Naive thymus-derived CD8-positive, alpha-beta T cell (primary cell): ENCODE data around the gene GK. TPM values are rescaled to one million over a fixed set of nuclear protein-coding genes. Genes with fewer than 3 reads are reported as not detected.

ENCODE experiments used
- ATAC-seq, 2 donors: fragments of 150-1000 bp; cut with Tn5 transposase in 1 of 2; sonication (Bioruptor Pico), chemical (Tn5 transposase) in 1 of 2; 1 replicate in 1 of 2; 2 replicates in 1 of 2; pipeline ENCODE4 v1.10.0; 2021; ENCODE audit warnings: mild to moderate bottlenecking in 2 of 2, moderate library complexity in 2 of 2
- POLR2A ChIA-PET: fragments of 350-600 bp; sonication (Branson Sonifier 250); formaldehyde crosslinking; loops from one replicate; lab custom pipeline; 2021; ENCODE audit warnings: antibody characterized with exemption; lab: Charles Lee
- DNase-seq, 10 donors: peaks; one replicate each; pipeline versions ENCODE4 v3.0.0 to v3.0.0-alpha.2; 2020 to 2022
- H3K27ac Mint-ChIP-seq, 10 donors: one replicate each; pipeline ENCODE4 v1.8.0; 2020 to 2022; ENCODE audit warnings: mild to moderate bottlenecking in 10 of 10, mixed read lengths in 10 of 10, moderate library complexity in 4 of 10, inconsistent platforms in 1 of 10
- H3K27me3 Mint-ChIP-seq, 5 donors: one replicate each; pipeline ENCODE4 v1.8.0; 2021 to 2022; ENCODE audit warnings: mixed read lengths in 5 of 5
- H3K36me3 Mint-ChIP-seq, 3 donors: one replicate each; pipeline ENCODE4 v1.8.0; 2020 to 2022; ENCODE audit warnings: mixed read lengths in 3 of 3, mild to moderate bottlenecking in 2 of 3, inconsistent platforms in 1 of 3
- H3K4me1 Mint-ChIP-seq, 4 donors: one replicate each; pipeline ENCODE4 v1.8.0; 2021 to 2022; ENCODE audit warnings: mixed read lengths in 4 of 4
- H3K4me3 Mint-ChIP-seq, 10 donors: one replicate each; pipeline ENCODE4 v1.8.0; 2020 to 2022; ENCODE audit warnings: mild to moderate bottlenecking in 10 of 10, mixed read lengths in 10 of 10, moderate library complexity in 6 of 10, inconsistent platforms in 1 of 10
- H3K9me3 Mint-ChIP-seq, 9 donors: one replicate each; pipeline ENCODE4 v1.8.0; 2020 to 2022; ENCODE audit warnings: mixed read lengths in 9 of 9, mild to moderate bottlenecking in 3 of 9, inconsistent platforms in 1 of 9, moderate library complexity in 1 of 9
- polyA plus RNA-seq, 3 donors: library from polyadenylated mRNA; unstranded; fragments of 300-500 nt; fragmentation: Illumina TruSeq; gene quantifications; one replicate each; pipeline ENCODE4 v1.2.3, GENCODE V29; 2021
- total RNA-seq, 8 experiments: library from RNA in 2 of 8; stranded (reverse) in 2 of 8; gene quantifications; one replicate each; pipeline ENCODE4 v1.2.3 and lab custom pipeline; 2021 to 2026

The GK gene
- total and polyA plus RNA-seq, 5 experiments from 2014 or later, result 2.0 to 4.5 (median 3.4) TPM

- Mint-ChIP-seq H3K27ac (no peak overlapping the region), H3K4me3 (no peak overlapping the region), H3K36me3 (peaks cover 0 to 11% (median 4%) of the 10 kb centered on the region in 3 donors), H3K9me3 (no peaks in the 10 kb centered on the region), H3K27me3 (no peaks in the 10 kb centered on the region), H3K4me1 (no peaks in the 10 kb centered on the region)
- no peak for DNase-seq
- no peak for ATAC-seq
- POLR2A ChIA-PET, result no interaction called here
These were observed 27.4 kb downstream of the GK start for GRCh38 chrX:30680618-30681017.

GRCh38 chrX:30688641-30689040 lies 35.4 kb downstream of the GK start:
- POLR2A ChIA-PET, result no interaction called here
- no peak for ATAC-seq
- H3K27ac Mint-ChIP-seq, result no peak overlapping the region

GRCh38 chrX:30689116-30689515 lies 35.9 kb downstream of the GK start:
- POLR2A ChIA-PET, result no interaction called here

More at GRCh38 chrX:30688641-30689040, 35.4 kb downstream of the GK start:
- H3K27me3 Mint-ChIP-seq, result no peaks in the 10 kb centered on the region
- H3K4me1 Mint-ChIP-seq, result no peaks in the 10 kb centered on the region
- peaks cover 0 to 3% (median 0%) of the 10 kb centered on the region in 9 donors for H3K9me3 Mint-ChIP-seq
- no peak for DNase-seq
- H3K36me3 Mint-ChIP-seq, result peaks cover 0 to 12% (median 4%) of the 10 kb centered on the region in 3 donors
- H3K4me3 Mint-ChIP-seq, result no peak overlapping the region

GRCh38 chrX:30690330-30690729 lies 37.1 kb downstream of the GK start:
- Mint-ChIP-seq H3K9me3 (peaks cover 0 to 3% (median 0%) of the 10 kb centered on the region in 9 donors), H3K4me3 (no peak overlapping the region), H3K27ac (no peak overlapping the region), H3K27me3 (no peaks in the 10 kb centered on the region), H3K4me1 (no peaks in the 10 kb centered on the region), H3K36me3 (peaks cover 0 to 18% (median 7%) of the 10 kb centered on the region in 3 donors)
- no peak for DNase-seq
- ATAC-seq, result no peak
- POLR2A ChIA-PET, result no interaction called here

More at GRCh38 chrX:30689116-30689515, 35.9 kb downstream of the GK start:
- no peaks in the 10 kb centered on the region for H3K27me3 Mint-ChIP-seq
- H3K4me3 Mint-ChIP-seq, result no peak overlapping the region
- DNase-seq (no peak), ATAC-seq (no peak)
- peaks cover 0 to 12% (median 4%) of the 10 kb centered on the region in 3 donors for H3K36me3 Mint-ChIP-seq
- H3K27ac Mint-ChIP-seq, result peak overlapping the region in 1 of 10 donors; percentile 33
- H3K4me1 Mint-ChIP-seq, result no peaks in the 10 kb centered on the region
- H3K9me3 Mint-ChIP-seq, result peaks cover 0 to 3% (median 0%) of the 10 kb centered on the region in 9 donors

- POLR2A ChIA-PET, result no interaction called here
- ATAC-seq, result no peak
- DNase-seq, result no peak
- no peak overlapping the region for H3K27ac Mint-ChIP-seq
- H3K27me3 Mint-ChIP-seq, result no peaks in the 10 kb centered on the region
- H3K4me1 Mint-ChIP-seq, result no peaks in the 10 kb centered on the region
- H3K9me3 Mint-ChIP-seq, result no peaks in the 10 kb centered on the region
- peaks cover 0 to 32% (median 14%) of the 10 kb centered on the region in 3 donors for H3K36me3 Mint-ChIP-seq
- H3K4me3 Mint-ChIP-seq, result no peak overlapping the region
These were observed 40.9 kb downstream of the GK start for GRCh38 chrX:30693999-30694650.

- no peak overlapping the region for H3K4me3 Mint-ChIP-seq
- no peak for ATAC-seq
These were observed 49.5 kb downstream of the GK start for GRCh38 chrX:30702736-30703135.

GRCh38 chrX:30706216-30706775 lies 53.1 kb downstream of the GK start:
- Mint-ChIP-seq H3K4me3 (no peak overlapping the region), H3K27ac (peak overlapping the region in 1 of 10 donors; percentile 63), H3K36me3 (peaks cover 0 to 19% (median 0%) of the 10 kb centered on the region in 3 donors), H3K27me3 (no peaks in the 10 kb centered on the region), H3K9me3 (no peaks in the 10 kb centered on the region), H3K4me1 (no peaks in the 10 kb centered on the region)
- POLR2A ChIA-PET, result no interaction called here
- no peak for ATAC-seq
- DNase-seq, result no peak

More at GRCh38 chrX:30702736-30703135, 49.5 kb downstream of the GK start:
- Mint-ChIP-seq H3K36me3 (peaks cover 0 to 4% (median 3%) of the 10 kb centered on the region in 3 donors), H3K27ac (no peak overlapping the region), H3K9me3 (no peaks in the 10 kb centered on the region), H3K27me3 (no peaks in the 10 kb centered on the region), H3K4me1 (no peaks in the 10 kb centered on the region)
- POLR2A ChIA-PET, result no interaction called here
- DNase-seq, result no peak

GRCh38 chrX:30712214-30712613 lies 59.0 kb downstream of the GK start:
- no peak overlapping the region for H3K27ac Mint-ChIP-seq
- H3K4me1 Mint-ChIP-seq, result peaks cover 0 to 5% (median 3%) of the 10 kb centered on the region in 4 donors
- H3K27me3 Mint-ChIP-seq, result no peaks in the 10 kb centered on the region
- POLR2A ChIA-PET, result no interaction called here
- DNase-seq (no peak), ATAC-seq (no peak)
- H3K4me3 Mint-ChIP-seq, result no peak overlapping the region
- H3K9me3 Mint-ChIP-seq, result no peaks in the 10 kb centered on the region
- H3K36me3 Mint-ChIP-seq, result peaks cover 0 to 20% (median 1%) of the 10 kb centered on the region in 3 donors

GRCh38 chrX:30713061-30713525 lies 59.9 kb downstream of the GK start:
- H3K36me3 Mint-ChIP-seq, result peaks cover 0 to 20% (median 1%) of the 10 kb centered on the region in 3 donors
- POLR2A ChIA-PET, result no interaction called here
- no peaks in the 10 kb centered on the region for H3K9me3 Mint-ChIP-seq
- H3K27ac Mint-ChIP-seq, result peak overlapping the region in 1 of 10 donors; percentile 38
- peak in 5 of 10 donors; percentile 1 to 26 (median 9) for DNase-seq
- ATAC-seq, result no peak
- no peaks in the 10 kb centered on the region for H3K27me3 Mint-ChIP-seq
- H3K4me3 Mint-ChIP-seq, result no peak overlapping the region
- peaks cover 0 to 5% (median 3%) of the 10 kb centered on the region in 4 donors for H3K4me1 Mint-ChIP-seq

GRCh38 chrX:30714138-30714537 lies 60.9 kb downstream of the GK start:
- Mint-ChIP-seq H3K4me1 (peaks cover 0 to 5% (median 3%) of the 10 kb centered on the region in 4 donors), H3K9me3 (no peaks in the 10 kb centered on the region), H3K27me3 (no peaks in the 10 kb centered on the region), H3K36me3 (peaks cover 0 to 20% (median 1%) of the 10 kb centered on the region in 3 donors), H3K4me3 (no peak overlapping the region), H3K27ac (peak overlapping the region in 1 of 10 donors; percentile 61)
- DNase-seq, result no peak
- POLR2A ChIA-PET, result no interaction called here
- ATAC-seq, result no peak

GRCh38 chrX:30715976-30716375 lies 62.8 kb downstream of the GK start:
- DNase-seq (no peak), ATAC-seq (no peak)
- POLR2A ChIA-PET, result no interaction called here
- no peaks in the 10 kb centered on the region for H3K27me3 Mint-ChIP-seq
- H3K9me3 Mint-ChIP-seq, result no peaks in the 10 kb centered on the region
- H3K27ac Mint-ChIP-seq, result no peak overlapping the region
- H3K4me3 Mint-ChIP-seq, result no peak overlapping the region
- H3K36me3 Mint-ChIP-seq, result peaks cover 0 to 20% (median 1%) of the 10 kb centered on the region in 3 donors
- H3K4me1 Mint-ChIP-seq, result peaks cover 0 to 5% (median 3%) of the 10 kb centered on the region in 4 donors

- no peaks in the 10 kb centered on the region for H3K9me3 Mint-ChIP-seq
- peaks cover 0 to 6% (median under 1%) of the 10 kb centered on the region in 4 donors for H3K4me1 Mint-ChIP-seq
- no peaks in the 10 kb centered on the region for H3K27me3 Mint-ChIP-seq
- no peak overlapping the region for H3K27ac Mint-ChIP-seq
- H3K4me3 Mint-ChIP-seq, result no peak overlapping the region
- H3K36me3 Mint-ChIP-seq, result no peaks in the 10 kb centered on the region
- POLR2A ChIA-PET, result no interaction called here
- DNase-seq (no peak), ATAC-seq (no peak)
These were observed 80.8 kb downstream of the GK start for GRCh38 chrX:30733852-30734660.

- H3K9me3 Mint-ChIP-seq, result no peaks in the 10 kb centered on the region
- no peak for ATAC-seq
- POLR2A ChIA-PET, result no interaction called here
- no peaks in the 10 kb centered on the region for H3K36me3 Mint-ChIP-seq
- peaks cover 0 to 6% (median under 1%) of the 10 kb centered on the region in 4 donors for H3K4me1 Mint-ChIP-seq
- H3K27ac Mint-ChIP-seq, result no peak overlapping the region
- no peak for DNase-seq
- no peaks in the 10 kb centered on the region for H3K27me3 Mint-ChIP-seq
- H3K4me3 Mint-ChIP-seq, result no peak overlapping the region
These were observed 81.6 kb downstream of the GK start for GRCh38 chrX:30734782-30735181.
